KOPT-K1 (cell line): Measurements from ENCODE around the gene TTLL11.
"Not testable (repeated sequence)": the region's sequence is repeated elsewhere in the genome, so short reads cannot be mapped to it uniquely, and the experiment has no call there.

Experiments used
- H3K27ac ChIP-seq: fragments of 200-600 bp; sonication (generic); 2 replicates; pipeline ENCODE4 v1.5.1; 2016; ENCODE audit warnings: antibody characterized with exemption, mild to moderate bottlenecking, low read depth, low read length; ENCODE audit not compliant: poor library complexity, severe bottlenecking
- H3K36me3 ChIP-seq: fragments of 200-600 bp; sonication (generic); 2 replicates; pipeline ENCODE4 v1.5.1; 2017; ENCODE audit warnings: antibody characterized with exemption, mild to moderate bottlenecking, low read length, moderate library complexity; ENCODE audit not compliant: insufficient read depth
- H3K9me3 ChIP-seq: fragments of 200-600 bp; sonication (generic); 2 replicates; pipeline ENCODE4 v1.5.1; 2017; ENCODE audit warnings: antibody characterized with exemption, low read length, mild to moderate bottlenecking; ENCODE audit not compliant: insufficient read depth, poor library complexity, severe bottlenecking

TTLL11 gene

GRCh38 chr9:122084026-122084675, 9.0 kb downstream of the TTLL11 start:
- no peaks in the 10 kb centered on the region for H3K9me3 ChIP-seq
- no peak overlapping the region for H3K27ac ChIP-seq
- H3K36me3 ChIP-seq = no peaks in the 10 kb centered on the region

- H3K9me3 ChIP-seq = peaks cover 11% of the 10 kb centered on the region
- H3K36me3 ChIP-seq = no peaks in the 10 kb centered on the region
- no peak overlapping the region for H3K27ac ChIP-seq
Observed at GRCh38 chr9:122080986-122081385, 12.1 kb downstream of the TTLL11 start.

GRCh38 chr9:122078557-122078956, 14.6 kb downstream of the TTLL11 start:
- H3K36me3 ChIP-seq = no peaks in the 10 kb centered on the region
- H3K27ac ChIP-seq = no peak overlapping the region
- H3K9me3 ChIP-seq = peaks cover 11% of the 10 kb centered on the region

GRCh38 chr9:122076773-122077172, 16.3 kb downstream of the TTLL11 start:
- Histone ChIP-seq H3K9me3 (peaks cover 11% of the 10 kb centered on the region), H3K36me3 (no peaks in the 10 kb centered on the region), H3K27ac (no peak overlapping the region)

GRCh38 chr9:122076117-122076516, 17.0 kb downstream of the TTLL11 start:
- peaks cover 11% of the 10 kb centered on the region for H3K9me3 ChIP-seq
- no peak overlapping the region for H3K27ac ChIP-seq
- no peaks in the 10 kb centered on the region for H3K36me3 ChIP-seq

- H3K36me3 ChIP-seq = no peaks in the 10 kb centered on the region
- H3K9me3 ChIP-seq = peaks cover 11% of the 10 kb centered on the region
- H3K27ac ChIP-seq = no peak overlapping the region
Observed at GRCh38 chr9:122075135-122076030, 17.7 kb downstream of the TTLL11 start.

GRCh38 chr9:122071715-122072114, 21.4 kb downstream of the TTLL11 start:
- H3K27ac ChIP-seq = no peak overlapping the region
- H3K36me3 ChIP-seq = no peaks in the 10 kb centered on the region
- H3K9me3 ChIP-seq = peaks cover 1% of the 10 kb centered on the region

- Histone ChIP-seq H3K27ac (no peak overlapping the region), H3K36me3 (no peaks in the 10 kb centered on the region), H3K9me3 (no peaks in the 10 kb centered on the region)
Observed at GRCh38 chr9:122070728-122071515, 22.2 kb downstream of the TTLL11 start.

- H3K27ac ChIP-seq, H3K36me3 ChIP-seq, H3K9me3 ChIP-seq: not testable (repeated sequence)
Observed at GRCh38 chr9:122066680-122067079, 26.4 kb downstream of the TTLL11 start.

- Histone ChIP-seq H3K36me3 (no peaks in the 10 kb centered on the region), H3K27ac (no peak overlapping the region), H3K9me3 (no peaks in the 10 kb centered on the region)
Observed at GRCh38 chr9:122065923-122066629, 27.0 kb downstream of the TTLL11 start.

GRCh38 chr9:122060481-122060880, 32.6 kb downstream of the TTLL11 start:
- Histone ChIP-seq H3K27ac (no peak overlapping the region), H3K9me3 (no peaks in the 10 kb centered on the region)

GRCh38 chr9:122059955-122060324, 33.2 kb downstream of the TTLL11 start:
- Histone ChIP-seq H3K36me3 (no peaks in the 10 kb centered on the region), H3K27ac (no peak overlapping the region), H3K9me3 (no peaks in the 10 kb centered on the region)

More at GRCh38 chr9:122060481-122060880, 32.6 kb downstream of the TTLL11 start:
- H3K36me3 ChIP-seq = no peaks in the 10 kb centered on the region

GRCh38 chr9:122059214-122059954, 33.7 kb downstream of the TTLL11 start:
- Histone ChIP-seq H3K9me3 (no peaks in the 10 kb centered on the region), H3K27ac (no peak overlapping the region), H3K36me3 (no peaks in the 10 kb centered on the region)

- Histone ChIP-seq H3K27ac (no peak overlapping the region), H3K9me3 (no peaks in the 10 kb centered on the region), H3K36me3 (no peaks in the 10 kb centered on the region)
Observed at GRCh38 chr9:122058709-122059108, 34.4 kb downstream of the TTLL11 start.
